Natural killer cell (primary cell): ENCODE results near the gene PSMD7. TPM values are rescaled to one million over a fixed set of nuclear protein-coding genes. Genes with fewer than 3 reads are reported as not detected.

ENCODE experiments used
- ATAC-seq, 3 donors: fragments of 150-1000 bp in 2 of 3; fragments of 200-7000 bp in 1 of 3; cut with Tn5 transposase; 1 replicate in 1 of 3; 2 replicates in 2 of 3; pipeline ENCODE4 v1.10.0; 2021; ENCODE audit warnings: mild to moderate bottlenecking in 2 of 3, moderate library complexity in 2 of 3
- DNase-seq, 2 donors: peaks; one replicate each; pipeline versions ENCODE4 v3.0.0 to v3.0.0-alpha.2; 2013 to 2021; ENCODE audit warnings: mixed read lengths in 1 of 2
- H3K27ac ChIP-seq: one replicate; pipeline ENCODE4 v1.5.1; 2013; ENCODE audit warnings: mild to moderate bottlenecking, low read length
- H3K27me3 ChIP-seq: one replicate; pipeline ENCODE4 v1.6.1; 2013; ENCODE audit warnings: low read length; ENCODE audit not compliant: control insufficient read depth, insufficient read depth
- H3K36me3 ChIP-seq: one replicate; pipeline ENCODE4 v1.6.1; 2013; ENCODE audit warnings: low read length; ENCODE audit not compliant: control insufficient read depth, insufficient read depth
- H3K4me1 ChIP-seq: one replicate; pipeline ENCODE4 v1.6.1; 2013; ENCODE audit warnings: low read length; ENCODE audit not compliant: control insufficient read depth, insufficient read depth
- H3K4me3 ChIP-seq: one replicate; pipeline ENCODE4 v1.5.1; 2013; ENCODE audit warnings: low read length
- H3K9me3 ChIP-seq: one replicate; pipeline ENCODE4 v1.6.1; 2013; ENCODE audit warnings: low read length; ENCODE audit not compliant: control insufficient read depth, insufficient read depth
- H3K27ac Mint-ChIP-seq, 2 donors: one replicate each; pipeline ENCODE4 v1.8.0; 2022; ENCODE audit warnings: mild to moderate bottlenecking in 2 of 2, mixed read lengths in 2 of 2, moderate library complexity in 1 of 2
- H3K27me3 Mint-ChIP-seq, 2 donors: one replicate each; pipeline ENCODE4 v1.8.0; 2022; ENCODE audit warnings: low read depth in 2 of 2, mixed read lengths in 2 of 2
- H3K36me3 Mint-ChIP-seq: one replicate; pipeline ENCODE4 v1.8.0; 2022; ENCODE audit warnings: mixed read lengths
- H3K4me1 Mint-ChIP-seq, 2 donors: one replicate each; pipeline ENCODE4 v1.8.0; 2022; ENCODE audit warnings: mixed read lengths in 2 of 2
- H3K4me3 Mint-ChIP-seq: one replicate; pipeline ENCODE4 v1.8.0; 2022; ENCODE audit warnings: mild to moderate bottlenecking, moderate library complexity, mixed read lengths
- H3K9me3 Mint-ChIP-seq, 2 donors: one replicate each; pipeline ENCODE4 v1.8.0; 2022; ENCODE audit warnings: mixed read lengths in 2 of 2
- WGBS: methylation state at CpG from one replicate; pipeline ENCODE4 v1.1.7; 2013; ENCODE audit warnings: missing lambda C conversion rate; ENCODE audit not compliant: insufficient coverage; 5-methylcytosine and 5-hydroxymethylcytosine counted together
- intact Hi-C: fragments of 100-400 bp; cut with micrococcal nuclease; formaldehyde crosslinking; loops from one replicate; pipeline ENCODE4 v1.14.2; 2022
- total RNA-seq, 4 donors: library from RNA; stranded (reverse); fragments of 120-200 nt in 1 of 4; gene quantifications; one replicate each; pipeline versions ENCODE4 v1.2.3 to v1.2.4, GENCODE V29; 2013 to 2022
- TF ChIP-seq, protein P1 (sequence below): fragments of 200-600 bp; IDR thresholded peaks from one replicate; pipeline ENCODE4 v1.8.0; 2022; ENCODE audit warnings: antibody characterized with exemption

Gene PSMD7
- total RNA-seq, 3 donors from 2014 or later (not counting 1 experiment from before 2014, with no cell fraction given), result 81.0 to 89.2 (median 81.7) TPM

DNA sequence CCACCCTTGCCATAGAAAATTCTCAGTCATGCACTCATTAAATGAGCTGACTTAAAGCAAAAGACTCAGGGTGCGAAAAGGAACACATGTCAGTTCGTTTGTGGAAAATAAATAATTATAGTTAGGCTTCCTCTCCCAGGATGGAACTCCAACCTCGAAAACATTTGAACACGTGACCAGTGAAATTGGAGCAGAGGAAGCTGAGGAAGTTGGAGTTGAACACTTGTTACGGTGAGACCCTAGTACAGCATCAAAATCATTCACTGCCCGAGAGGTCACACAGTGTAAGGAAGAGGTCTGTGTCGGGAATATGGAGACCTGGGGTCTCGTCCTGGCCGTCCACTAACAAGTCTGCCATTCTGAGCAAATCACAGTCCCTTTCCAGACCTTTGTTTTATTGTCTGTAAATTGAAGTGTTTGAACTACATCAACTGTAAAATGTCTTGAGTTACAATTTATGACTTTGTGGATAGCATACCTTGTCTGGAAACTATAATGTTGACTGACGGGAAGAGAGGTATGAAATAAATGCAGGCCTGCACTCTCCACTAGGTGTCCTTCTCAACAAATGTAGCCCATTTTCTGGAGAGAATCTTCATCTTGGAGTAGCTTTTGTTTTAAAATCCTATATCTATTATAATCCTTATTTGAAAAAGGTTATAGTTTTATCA lies 7.7 kb downstream of the PSMD7 start:
- H3K4me3 Mint-ChIP-seq, result no peak overlapping the region
- peaks cover 8% of the 10 kb centered on the region for H3K36me3 Mint-ChIP-seq
- no peaks in the 10 kb centered on the region for H3K27me3 ChIP-seq
- no peak for DNase-seq
- WGBS, result 90% methylated on average over 10 of the region's 10 CpGs
- TF ChIP-seq, protein P1, sequence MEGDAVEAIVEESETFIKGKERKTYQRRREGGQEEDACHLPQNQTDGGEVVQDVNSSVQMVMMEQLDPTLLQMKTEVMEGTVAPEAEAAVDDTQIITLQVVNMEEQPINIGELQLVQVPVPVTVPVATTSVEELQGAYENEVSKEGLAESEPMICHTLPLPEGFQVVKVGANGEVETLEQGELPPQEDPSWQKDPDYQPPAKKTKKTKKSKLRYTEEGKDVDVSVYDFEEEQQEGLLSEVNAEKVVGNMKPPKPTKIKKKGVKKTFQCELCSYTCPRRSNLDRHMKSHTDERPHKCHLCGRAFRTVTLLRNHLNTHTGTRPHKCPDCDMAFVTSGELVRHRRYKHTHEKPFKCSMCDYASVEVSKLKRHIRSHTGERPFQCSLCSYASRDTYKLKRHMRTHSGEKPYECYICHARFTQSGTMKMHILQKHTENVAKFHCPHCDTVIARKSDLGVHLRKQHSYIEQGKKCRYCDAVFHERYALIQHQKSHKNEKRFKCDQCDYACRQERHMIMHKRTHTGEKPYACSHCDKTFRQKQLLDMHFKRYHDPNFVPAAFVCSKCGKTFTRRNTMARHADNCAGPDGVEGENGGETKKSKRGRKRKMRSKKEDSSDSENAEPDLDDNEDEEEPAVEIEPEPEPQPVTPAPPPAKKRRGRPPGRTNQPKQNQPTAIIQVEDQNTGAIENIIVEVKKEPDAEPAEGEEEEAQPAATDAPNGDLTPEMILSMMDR, result no peak
- H3K4me1 Mint-ChIP-seq, result peaks cover 0 to 5% of the 10 kb centered on the region in 2 donors
- H3K9me3 ChIP-seq, result no peaks in the 10 kb centered on the region
- no peak overlapping the region for H3K27ac Mint-ChIP-seq
- no peaks in the 10 kb centered on the region for H3K4me1 ChIP-seq
- no peak overlapping the region for H3K4me3 ChIP-seq
- no peak for ATAC-seq
- H3K27me3 Mint-ChIP-seq, result no peaks in the 10 kb centered on the region
- H3K27ac ChIP-seq, result no peak overlapping the region
- H3K36me3 ChIP-seq, result peaks cover 82% of the 10 kb centered on the region
- H3K9me3 Mint-ChIP-seq, result no peaks in the 10 kb centered on the region
- intact Hi-C loops, result no loop called here

DNA sequence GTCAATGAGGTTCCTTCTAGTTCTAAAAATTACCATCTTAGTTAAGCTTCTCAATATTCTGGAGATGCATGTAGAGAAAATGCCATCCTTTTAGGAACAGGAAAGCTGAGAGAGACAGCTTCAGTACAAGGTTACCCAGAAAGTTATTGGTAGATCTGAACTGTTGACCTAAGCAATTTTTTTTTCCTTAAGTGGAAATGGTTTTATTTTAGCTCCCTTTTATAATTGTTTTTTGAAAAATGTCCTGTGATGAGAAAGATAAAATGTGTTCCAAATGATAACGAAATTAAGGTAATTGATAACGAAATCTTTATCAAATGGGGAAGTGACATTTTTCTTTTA lies 8.2 kb downstream of the PSMD7 start:
- H3K36me3 Mint-ChIP-seq, result peaks cover 8% of the 10 kb centered on the region
- H3K27ac Mint-ChIP-seq, result no peak overlapping the region
- H3K27me3 Mint-ChIP-seq, result no peaks in the 10 kb centered on the region
- no peak overlapping the region for H3K4me3 Mint-ChIP-seq
- DNase-seq (no peak), ATAC-seq (no peak)
- peaks cover 0 to 5% of the 10 kb centered on the region in 2 donors for H3K4me1 Mint-ChIP-seq
- Histone ChIP-seq H3K36me3 (peaks cover 78% of the 10 kb centered on the region), H3K4me3 (no peak overlapping the region), H3K27ac (no peak overlapping the region), H3K9me3 (no peaks in the 10 kb centered on the region), H3K4me1 (no peaks in the 10 kb centered on the region), H3K27me3 (no peaks in the 10 kb centered on the region)
- TF ChIP-seq, protein P1, result no peak
- intact Hi-C loops, result no loop called here
- H3K9me3 Mint-ChIP-seq, result no peaks in the 10 kb centered on the region
- WGBS, result 100% methylated on average over 1 of the region's 2 CpGs

DNA sequence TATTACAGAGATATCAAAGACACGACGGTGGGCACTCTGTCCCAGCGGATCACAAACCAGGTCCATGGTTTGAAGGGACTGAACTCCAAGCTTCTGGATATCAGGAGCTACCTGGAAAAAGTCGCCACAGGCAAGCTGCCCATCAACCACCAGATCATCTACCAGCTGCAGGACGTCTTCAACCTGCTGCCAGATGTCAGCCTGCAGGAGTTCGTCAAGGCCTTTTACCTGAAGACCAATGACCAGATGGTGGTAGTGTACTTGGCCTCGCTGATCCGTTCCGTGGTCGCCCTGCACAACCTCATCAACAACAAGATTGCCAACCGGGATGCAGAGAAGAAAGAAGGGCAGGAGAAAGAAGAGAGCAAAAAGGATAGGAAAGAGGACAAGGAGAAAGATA lies 8.7 kb downstream of the PSMD7 start:
- TF ChIP-seq, protein P1, result no peak
- 97% methylated on average over 10 of the region's 11 CpGs for WGBS
- H3K4me1 ChIP-seq, result no peaks in the 10 kb centered on the region
- no peaks in the 10 kb centered on the region for H3K27me3 ChIP-seq
- no peak overlapping the region for H3K4me3 Mint-ChIP-seq
- ATAC-seq (no peak), DNase-seq (no peak)
- H3K4me1 Mint-ChIP-seq, result peaks cover 0 to under 1% of the 10 kb centered on the region in 2 donors
- no peak overlapping the region for H3K27ac ChIP-seq
- peaks cover 8% of the 10 kb centered on the region for H3K36me3 Mint-ChIP-seq
- peak overlapping the region in 1 of 2 donors; percentile 1 for H3K27ac Mint-ChIP-seq
- no peaks in the 10 kb centered on the region for H3K9me3 Mint-ChIP-seq
- no peaks in the 10 kb centered on the region for H3K9me3 ChIP-seq
- no peaks in the 10 kb centered on the region for H3K27me3 Mint-ChIP-seq
- H3K4me3 ChIP-seq, result no peak overlapping the region
- intact Hi-C loops, result no loop called here
- H3K36me3 ChIP-seq, result peaks cover 73% of the 10 kb centered on the region
